Measurements from ENCODE around the gene ACSM2A. TPM values are rescaled to one million over a fixed set of nuclear protein-coding genes. Genes with fewer than 3 reads are reported as not detected.
"Not testable (repeated sequence)": the region's sequence is repeated elsewhere in the genome, so short reads cannot be mapped to it uniquely, and the experiment has no call there.

ACSM2A gene, protein sequence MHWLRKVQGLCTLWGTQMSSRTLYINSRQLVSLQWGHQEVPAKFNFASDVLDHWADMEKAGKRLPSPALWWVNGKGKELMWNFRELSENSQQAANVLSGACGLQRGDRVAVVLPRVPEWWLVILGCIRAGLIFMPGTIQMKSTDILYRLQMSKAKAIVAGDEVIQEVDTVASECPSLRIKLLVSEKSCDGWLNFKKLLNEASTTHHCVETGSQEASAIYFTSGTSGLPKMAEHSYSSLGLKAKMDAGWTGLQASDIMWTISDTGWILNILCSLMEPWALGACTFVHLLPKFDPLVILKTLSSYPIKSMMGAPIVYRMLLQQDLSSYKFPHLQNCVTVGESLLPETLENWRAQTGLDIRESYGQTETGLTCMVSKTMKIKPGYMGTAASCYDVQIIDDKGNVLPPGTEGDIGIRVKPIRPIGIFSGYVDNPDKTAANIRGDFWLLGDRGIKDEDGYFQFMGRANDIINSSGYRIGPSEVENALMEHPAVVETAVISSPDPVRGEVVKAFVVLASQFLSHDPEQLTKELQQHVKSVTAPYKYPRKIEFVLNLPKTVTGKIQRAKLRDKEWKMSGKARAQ
- total RNA-seq (2014; rRNA removed; shearing (Covaris generic)) = not detected in 2 replicates
- polyA plus RNA-seq (2015; cell fraction: cytosol; rRNA removed) = not detected in 2 replicates
- polyA plus RNA-seq (2015; cell fraction: nucleus; rRNA removed) = not detected in 2 replicates

GRCh38 chr16:20451364-20451763 lies at the start of gene ACSM2A:
TSS of gene ACSM2A (plus strand) at chr16:20451521. CDS start at chr16:20460115, 8,594 bp downstream.
- in situ Hi-C loops (cut with HindIII; ENCODE audit: low pct_unique_long_range_greater_than_20kb, low sequenced_read_pairs); DNase-seq (ENCODE audit: low read depth, low spot score): not testable (repeated sequence)

- no peak for DNase-seq (ENCODE audit: low read depth, low spot score)
- in situ Hi-C loops (cut with HindIII; ENCODE audit: low pct_unique_long_range_greater_than_20kb, low sequenced_read_pairs) = no loop called here
These were observed 48.7 kb upstream of the ACSM2A start for GRCh38 chr16:20402651-20403050.

DNA sequence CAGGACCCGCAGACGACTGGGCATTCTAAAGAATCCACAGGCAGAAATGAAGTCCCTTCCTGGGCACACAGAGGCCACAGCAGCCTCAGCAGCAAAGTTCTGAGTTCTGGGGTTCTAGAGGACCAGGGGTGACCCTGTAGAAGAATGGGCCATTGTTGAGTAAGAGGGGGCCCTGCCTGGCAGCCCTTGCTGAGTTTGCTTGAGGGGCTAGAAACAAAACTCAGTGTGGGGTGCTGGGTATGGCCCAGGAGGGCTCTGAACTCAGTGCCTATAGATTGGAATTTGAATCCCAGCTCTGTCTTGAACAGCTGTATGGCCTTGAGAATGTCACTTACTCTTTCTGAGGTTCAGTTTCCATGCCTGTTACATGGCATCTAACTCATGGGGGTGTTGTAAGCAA lies 46.7 kb upstream of the ACSM2A start, which contains the start of gene PDILT:
Gene PDILT, minus strand, starts transcription at position 101 of the 400 bp plus-strand sequence. CDS start 5,437 bp downstream, outside the sequence.
- in situ Hi-C loops (cut with HindIII; ENCODE audit: low pct_unique_long_range_greater_than_20kb, low sequenced_read_pairs) = no loop called here
- DNase-seq (ENCODE audit: low read depth, low spot score) = no peak

GRCh38 chr16:20409398-20410120 lies 41.8 kb upstream of the ACSM2A start, which contains the start of gene ACSM5:
TSS of gene ACSM5 (plus strand) at chr16:20409534. CDS start at chr16:20411485, 1,951 bp downstream.
- no peak for DNase-seq (ENCODE audit: low read depth, low spot score)
- in situ Hi-C loops (cut with HindIII; ENCODE audit: low pct_unique_long_range_greater_than_20kb, low sequenced_read_pairs) = no loop called here

DNA sequence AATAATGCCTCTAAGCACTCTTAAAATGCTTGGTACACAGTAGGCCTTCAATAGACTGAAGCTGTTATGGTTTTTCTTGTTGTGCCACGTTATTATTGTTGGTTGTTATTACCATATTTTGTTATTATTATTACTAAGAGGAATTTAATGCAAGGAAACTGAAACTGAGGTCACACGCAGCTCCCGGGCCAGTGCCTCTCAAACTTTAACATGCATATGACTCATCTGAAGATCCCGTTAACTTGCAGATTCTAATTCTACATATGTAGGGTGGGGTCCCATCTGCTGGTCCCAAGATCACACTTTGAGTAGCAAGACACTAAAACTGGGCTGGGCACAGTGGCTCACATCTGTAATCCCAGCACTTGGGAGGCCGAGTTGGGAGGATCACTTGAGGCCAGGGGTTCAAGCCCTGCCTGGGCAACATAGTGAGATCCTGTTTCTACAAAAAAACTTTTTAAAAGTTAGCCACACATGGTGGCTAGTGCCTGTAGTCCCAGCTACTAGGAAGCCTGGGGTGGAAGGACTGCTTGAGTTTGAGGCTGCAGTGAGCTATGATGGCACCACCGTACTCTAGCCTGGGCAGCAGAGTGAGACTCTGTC lies 41.1 kb upstream of the ACSM2A start:
- no peak for DNase-seq (ENCODE audit: low read depth, low spot score)

DNA sequence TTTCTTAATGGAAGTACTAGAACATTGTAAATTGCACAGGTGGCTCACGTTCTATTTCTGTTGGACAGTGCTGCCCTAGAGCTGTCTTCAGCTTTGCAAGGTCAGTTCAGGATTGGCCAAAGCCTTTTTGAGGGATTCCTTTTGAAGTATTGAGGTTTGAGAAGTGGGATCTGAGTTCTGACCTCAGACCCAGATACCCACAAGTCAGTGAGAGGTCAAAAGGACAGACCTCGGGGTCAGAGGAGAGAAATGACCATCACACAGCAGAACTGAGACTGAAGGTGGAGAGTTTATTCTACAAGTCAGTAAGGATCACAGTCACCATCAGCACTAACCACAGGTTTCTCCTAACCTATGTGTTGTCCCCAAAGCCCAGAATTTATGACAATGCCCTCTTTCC lies 40.3 kb upstream of the ACSM2A start:
- in situ Hi-C loops (cut with HindIII; ENCODE audit: low pct_unique_long_range_greater_than_20kb, low sequenced_read_pairs) = no loop called here
- no peak for DNase-seq (ENCODE audit: low read depth, low spot score)

More for the DNA sequence above, 41.1 kb upstream of the ACSM2A start:
- in situ Hi-C loops (cut with HindIII; ENCODE audit: low pct_unique_long_range_greater_than_20kb, low sequenced_read_pairs) = no loop called here

DNA sequence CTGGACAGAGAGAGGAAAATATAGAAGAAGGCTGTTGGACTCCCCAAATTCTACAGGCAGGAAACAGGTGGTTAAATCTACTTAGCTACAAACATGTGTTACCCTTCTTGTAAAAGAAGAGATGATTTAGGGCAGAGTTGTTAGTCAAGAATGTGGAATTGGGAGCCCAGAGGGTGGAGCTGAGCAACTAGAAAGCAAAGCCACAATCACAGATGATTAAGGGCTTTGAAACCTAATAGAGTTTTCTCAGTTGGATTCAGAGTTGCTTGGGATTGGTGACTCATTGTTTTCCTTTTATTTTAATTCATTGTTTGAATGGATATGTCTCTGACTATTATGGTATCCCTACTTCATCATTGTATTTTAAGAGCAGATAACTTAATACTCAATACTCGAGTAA lies 35.8 kb upstream of the ACSM2A start:
- DNase-seq (ENCODE audit: low read depth, low spot score) = no peak
- in situ Hi-C loops (cut with HindIII; ENCODE audit: low pct_unique_long_range_greater_than_20kb, low sequenced_read_pairs) = no loop called here

DNA sequence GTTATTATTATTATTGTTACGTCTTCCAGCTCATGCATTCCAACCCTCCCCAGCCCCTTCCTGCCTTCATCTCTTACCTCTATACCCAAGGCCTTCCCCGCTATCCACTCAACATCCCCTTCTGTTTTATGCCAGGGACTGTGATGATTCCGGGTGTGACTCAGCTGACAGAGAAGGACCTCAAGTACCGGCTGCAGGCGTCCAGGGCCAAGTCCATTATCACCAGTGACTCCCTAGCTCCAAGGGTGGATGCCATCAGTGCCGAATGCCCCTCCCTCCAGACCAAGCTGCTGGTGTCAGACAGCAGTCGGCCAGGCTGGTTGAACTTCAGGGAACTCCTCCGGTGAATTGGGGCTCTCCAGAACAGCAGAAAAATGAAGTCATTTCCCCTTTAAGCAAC lies 32.2 kb upstream of the ACSM2A start:
- DNase-seq (ENCODE audit: low read depth, low spot score); in situ Hi-C loops (cut with HindIII; ENCODE audit: low pct_unique_long_range_greater_than_20kb, low sequenced_read_pairs): not testable (repeated sequence)

GRCh38 chr16:20421748-20422147 lies 29.6 kb upstream of the ACSM2A start:
- in situ Hi-C loops (cut with HindIII; ENCODE audit: low pct_unique_long_range_greater_than_20kb, low sequenced_read_pairs); DNase-seq (ENCODE audit: low read depth, low spot score): not testable (repeated sequence)

DNA sequence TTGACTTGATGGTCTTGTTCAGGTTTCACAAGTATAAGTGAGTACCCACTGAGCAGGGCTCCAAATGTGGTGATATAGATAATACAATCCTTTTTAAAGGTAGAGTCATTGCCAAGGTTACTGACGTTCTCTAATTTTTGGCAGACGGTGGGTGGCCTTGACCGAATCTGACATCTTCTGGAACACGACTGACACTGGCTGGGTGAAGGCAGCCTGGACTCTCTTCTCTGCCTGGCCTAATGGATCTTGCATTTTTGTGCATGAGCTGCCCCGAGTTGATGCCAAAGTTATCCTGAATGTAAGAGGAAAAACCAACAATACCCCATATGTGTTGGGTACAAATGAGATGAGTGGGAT lies 27.6 kb upstream of the ACSM2A start:
- DNase-seq (ENCODE audit: low read depth, low spot score); in situ Hi-C loops (cut with HindIII; ENCODE audit: low pct_unique_long_range_greater_than_20kb, low sequenced_read_pairs): not testable (repeated sequence)

DNA sequence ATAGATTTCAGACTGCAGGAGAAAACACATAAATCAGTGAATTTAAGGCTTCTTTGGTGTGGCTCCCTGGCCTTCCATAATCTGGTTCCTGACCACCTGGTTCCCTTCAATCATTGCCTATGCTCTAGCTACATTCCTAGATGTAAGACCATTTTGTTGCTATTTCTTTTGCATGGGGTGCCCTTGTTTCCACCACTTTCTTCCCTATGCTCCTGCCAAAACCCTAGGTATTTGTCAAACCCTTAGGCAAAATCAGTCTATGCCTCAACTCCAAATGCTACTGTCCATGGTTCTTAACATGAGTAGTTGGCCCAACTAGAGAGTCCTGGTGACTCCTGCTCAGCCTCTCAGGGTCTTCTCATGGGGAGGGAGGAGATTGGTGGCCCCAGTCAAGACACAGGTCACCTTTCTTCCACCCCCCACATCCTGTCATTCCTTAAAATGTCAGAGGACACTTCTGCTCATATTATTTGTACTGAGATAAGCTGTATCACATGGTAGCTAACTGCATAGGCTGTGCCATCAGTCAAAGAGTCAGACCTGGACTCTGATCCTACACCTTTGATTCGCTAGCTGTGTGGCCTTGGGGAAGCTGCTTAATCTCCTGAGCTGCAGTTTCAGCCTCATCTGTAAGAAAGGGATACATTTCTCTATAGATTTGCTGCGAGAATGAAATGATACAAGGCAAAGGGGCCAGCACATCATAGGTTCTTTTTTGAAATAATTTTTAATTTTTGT lies 27.0 kb upstream of the ACSM2A start:
- in situ Hi-C loops (cut with HindIII; ENCODE audit: low pct_unique_long_range_greater_than_20kb, low sequenced_read_pairs) = no loop called here

GRCh38 chr16:20427401-20427797 lies 23.9 kb upstream of the ACSM2A start:
- in situ Hi-C loops (cut with HindIII; ENCODE audit: low pct_unique_long_range_greater_than_20kb, low sequenced_read_pairs); DNase-seq (ENCODE audit: low read depth, low spot score): not testable (repeated sequence)

More for the DNA sequence above, 27.0 kb upstream of the ACSM2A start:
- DNase-seq (ENCODE audit: low read depth, low spot score) = no peak

DNA sequence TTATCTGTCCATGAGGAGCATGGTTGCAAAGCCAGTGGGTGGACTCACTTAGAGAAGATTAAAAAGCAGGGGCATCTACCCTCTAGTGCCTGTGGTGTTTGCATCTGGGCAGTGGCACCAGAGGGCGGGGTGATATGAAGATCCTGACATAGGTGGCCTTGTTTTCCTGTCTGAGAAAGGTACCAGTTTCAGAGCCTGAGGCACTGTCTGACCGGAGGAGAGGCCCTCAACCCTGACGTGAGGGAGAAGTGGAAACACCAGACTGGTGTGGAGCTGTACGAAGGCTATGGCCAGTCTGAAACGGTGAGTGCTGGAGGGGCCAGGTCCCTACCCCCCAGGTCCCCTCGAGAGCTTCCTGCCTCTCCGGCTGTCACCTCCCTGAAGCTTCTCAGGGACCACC lies 21.8 kb upstream of the ACSM2A start:
- DNase-seq (ENCODE audit: low read depth, low spot score); in situ Hi-C loops (cut with HindIII; ENCODE audit: low pct_unique_long_range_greater_than_20kb, low sequenced_read_pairs): not testable (repeated sequence)

GRCh38 chr16:20430480-20430879 lies 20.8 kb upstream of the ACSM2A start:
- DNase-seq (ENCODE audit: low read depth, low spot score); in situ Hi-C loops (cut with HindIII; ENCODE audit: low pct_unique_long_range_greater_than_20kb, low sequenced_read_pairs): not testable (repeated sequence)

DNA sequence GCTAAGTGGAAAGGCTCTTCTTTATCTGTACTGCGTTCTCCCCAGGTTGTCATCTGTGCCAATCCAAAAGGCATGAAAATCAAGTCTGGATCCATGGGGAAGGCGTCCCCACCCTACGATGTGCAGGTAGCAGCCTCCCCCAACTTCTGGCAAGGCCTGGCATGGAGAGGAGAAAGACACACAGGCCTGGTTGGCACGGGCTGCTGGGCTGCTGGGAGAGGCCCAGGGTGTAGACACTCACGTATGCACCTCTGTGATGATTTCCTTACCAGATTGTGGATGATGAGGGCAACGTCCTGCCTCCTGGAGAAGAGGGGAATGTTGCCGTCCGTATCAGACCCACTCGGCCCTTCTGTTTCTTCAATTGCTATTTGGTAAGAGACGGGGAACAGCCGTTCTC lies 20.4 kb upstream of the ACSM2A start:
- in situ Hi-C loops (cut with HindIII; ENCODE audit: low pct_unique_long_range_greater_than_20kb, low sequenced_read_pairs) = no loop called here
- DNase-seq (ENCODE audit: low read depth, low spot score) = no peak

GRCh38 chr16:20438950-20439349 lies 12.4 kb upstream of the ACSM2A start:
- in situ Hi-C loops (cut with HindIII; ENCODE audit: low pct_unique_long_range_greater_than_20kb, low sequenced_read_pairs); DNase-seq (ENCODE audit: low read depth, low spot score): not testable (repeated sequence)

DNA sequence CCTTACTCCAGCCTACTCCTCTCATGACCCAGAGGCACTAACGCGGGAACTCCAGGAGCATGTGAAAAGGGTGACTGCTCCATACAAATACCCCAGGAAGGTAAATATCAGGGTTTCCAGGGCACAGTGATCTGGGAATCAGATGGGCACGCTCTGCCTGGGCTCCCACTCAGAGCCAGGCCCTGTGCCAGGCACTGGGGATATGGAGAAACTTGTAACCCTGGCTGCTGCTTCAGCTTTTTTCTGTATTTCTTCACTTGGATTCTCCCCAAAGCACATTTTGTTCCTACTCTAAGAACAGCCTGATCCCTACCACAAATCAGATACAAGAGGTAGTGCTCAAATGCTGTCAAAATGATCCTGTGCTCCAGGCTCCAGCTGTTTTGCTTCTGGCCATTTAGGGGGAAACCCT lies 11.5 kb upstream of the ACSM2A start:
- in situ Hi-C loops (cut with HindIII; ENCODE audit: low pct_unique_long_range_greater_than_20kb, low sequenced_read_pairs); DNase-seq (ENCODE audit: low read depth, low spot score): not testable (repeated sequence)
